ENCODE measurements around the gene VEPH1.

VEPH1 gene

GRCh38 chr3:157375342-157375986, 127.8 kb downstream of the VEPH1 start:
- H3K4me3 ChIP-seq (ENCODE audit: low read depth, low read length), result no peak overlapping the region
- DNase-seq (ENCODE audit: low read depth), result no peak
- in situ Hi-C loops (cut with HindIII; ENCODE audit: low sequenced_read_pairs), result loop anchor here (5.0 kb wide), 1 partner anchor 62 kb away; the partner anchor contains the start of gene PTX3
- TF ChIP-seq CTCF (IDR thresholded peaks at IDR 0.05; ENCODE audit: low read depth, low read length, missing control alignments), result no peak

- no peak for TF ChIP-seq CTCF (IDR thresholded peaks at IDR 0.05; ENCODE audit: low read depth, low read length, missing control alignments)
- no peak overlapping the region for H3K4me3 ChIP-seq (ENCODE audit: low read depth, low read length)
- in situ Hi-C loops (cut with HindIII; ENCODE audit: low sequenced_read_pairs), result loop anchor here (5.0 kb wide), 1 partner anchor 62 kb away; the partner anchor contains the start of gene PTX3
- DNase-seq (ENCODE audit: low read depth), result no peak
Observed at GRCh38 chr3:157374933-157375332, 128.3 kb downstream of the VEPH1 start.

- no peak for DNase-seq (ENCODE audit: low read depth)
- TF ChIP-seq CTCF (IDR thresholded peaks at IDR 0.05; ENCODE audit: low read depth, low read length, missing control alignments), result no peak
- in situ Hi-C loops (cut with HindIII; ENCODE audit: low sequenced_read_pairs), result no loop called here
- H3K4me3 ChIP-seq (ENCODE audit: low read depth, low read length), result no peak overlapping the region
Observed at GRCh38 chr3:157373783-157374182, 129.4 kb downstream of the VEPH1 start.

GRCh38 chr3:157370867-157371266, 132.3 kb downstream of the VEPH1 start:
- TF ChIP-seq CTCF (IDR thresholded peaks at IDR 0.05; ENCODE audit: low read depth, low read length, missing control alignments), result no peak
- DNase-seq (ENCODE audit: low read depth), result no peak
- in situ Hi-C loops (cut with HindIII; ENCODE audit: low sequenced_read_pairs), result no loop called here
- H3K4me3 ChIP-seq (ENCODE audit: low read depth, low read length), result no peak overlapping the region

- TF ChIP-seq CTCF (IDR thresholded peaks at IDR 0.05; ENCODE audit: low read depth, low read length, missing control alignments), result no peak
- in situ Hi-C loops (cut with HindIII; ENCODE audit: low sequenced_read_pairs), result no loop called here
- peak; percentile 43 for DNase-seq (ENCODE audit: low read depth)
Observed at GRCh38 chr3:157369727-157370421, 133.3 kb downstream of the VEPH1 start.

GRCh38 chr3:157368171-157368570, 135.0 kb downstream of the VEPH1 start:
- in situ Hi-C loops (cut with HindIII; ENCODE audit: low sequenced_read_pairs), result no loop called here
- no peak overlapping the region for H3K4me3 ChIP-seq (ENCODE audit: low read depth, low read length)
- TF ChIP-seq CTCF (IDR thresholded peaks at IDR 0.05; ENCODE audit: low read depth, low read length, missing control alignments), result no peak
- DNase-seq (ENCODE audit: low read depth), result no peak

More at GRCh38 chr3:157369727-157370421, 133.3 kb downstream of the VEPH1 start:
- H3K4me3 ChIP-seq (ENCODE audit: low read depth, low read length), result no peak overlapping the region
